ENCODE measurements around the gene HS6ST1. TPM values are rescaled to one million over a fixed set of nuclear protein-coding genes. Genes with fewer than 3 reads are reported as not detected.

HS6ST1 gene
- total and polyA plus RNA-seq, 2 donors (not counting 1 experiment from before 2014, with no cell fraction given): 7.8 to 22.7 TPM

GRCh38 chr2:128308284-128308731 is 10.4 kb downstream of the HS6ST1 start:
- 37% methylated on average over 3 of the region's 5 CpGs for WGBS (ENCODE audit: insufficient coverage)
- Mint-ChIP-seq H3K9me3 (ENCODE audit: insufficient read depth) (no peaks in the 10 kb centered on the region), H3K27me3 (no peaks in the 10 kb centered on the region), H3K4me3 (no peak overlapping the region), H3K27ac (no peak overlapping the region), H3K4me1 (peaks cover 45% of the 10 kb centered on the region)
- no peak overlapping the region for H2AFZ ChIP-seq (ENCODE audit: insufficient read depth, low read depth, low read length, poor library complexity, severe bottlenecking)
- CTCF ChIA-PET: no interaction called here
- intact Hi-C loops (cut with micrococcal nuclease): no loop called here
- H3K9me3 ChIP-seq (ENCODE audit: control extremely low read depth in 1 of 3, control insufficient read depth in 2 of 3, insufficient read depth in 1 of 3, low read length in 2 of 3): no peaks in the 10 kb centered on the region
- TF ChIP-seq CTCF (IDR thresholded peaks at IDR 0.05): no peak
- no peak for TF ChIP-seq EZH2 (IDR thresholded peaks at IDR 0.05; ENCODE audit: borderline replicate concordance, insufficient read depth, low read depth, low read length, poor library complexity, severe bottlenecking)
- H3K4me1 ChIP-seq (ENCODE audit: control insufficient read depth in 2 of 2, insufficient read depth in 2 of 2, low read length in 2 of 2): peaks cover 4 to 14% of the 10 kb centered on the region in 2 donors
- H3K9ac ChIP-seq (ENCODE audit: low read length): no peak overlapping the region
- H3K27me3 ChIP-seq (replicated peaks in 1 of 4; ENCODE audit: control extremely low read depth in 1 of 4, control insufficient read depth in 3 of 4, insufficient read depth in 4 of 4, low read length in 3 of 4): no peaks in the 10 kb centered on the region
- H3K36me3 ChIP-seq (replicated peaks in 1 of 2; ENCODE audit: control extremely low read depth in 1 of 2, control insufficient read depth in 1 of 2, extremely low read depth in 1 of 2, insufficient read depth in 2 of 2, low read length in 1 of 2): peaks cover 0 to 2% of the 10 kb centered on the region in 2 experiments
- H3K27ac ChIP-seq (ENCODE audit: low read length in 2 of 2): no peak overlapping the region
- ATAC-seq (ENCODE audit: low read depth) (no peak), DNase-seq (no peak)
- peaks cover 97% of the 10 kb centered on the region for H3K79me2 ChIP-seq (ENCODE audit: control insufficient read depth, insufficient read depth, low read length)
- no peak overlapping the region for H3K4me2 ChIP-seq (replicated peaks; ENCODE audit: low read depth, low read length, poor library complexity, severe bottlenecking)
- H3K4me3 ChIP-seq (ENCODE audit: control extremely low read depth in 1 of 5, extremely low read depth in 1 of 5, insufficient read depth in 1 of 5, low read depth in 2 of 5, low read length in 4 of 5): no peak overlapping the region
- H4K20me1 ChIP-seq (ENCODE audit: control insufficient read depth, insufficient read depth, low read length, poor library complexity, severe bottlenecking): peaks cover 100% of the 10 kb centered on the region
- POLR2A ChIA-PET: no interaction called here

GRCh38 chr2:128307595-128307994 is 11.1 kb downstream of the HS6ST1 start:
- Histone ChIP-seq H4K20me1 (ENCODE audit: control insufficient read depth, insufficient read depth, low read length, poor library complexity, severe bottlenecking) (peaks cover 100% of the 10 kb centered on the region), H3K4me2 (replicated peaks; ENCODE audit: low read depth, low read length, poor library complexity, severe bottlenecking) (no peak overlapping the region), H3K4me1 (ENCODE audit: control insufficient read depth in 2 of 2, insufficient read depth in 2 of 2, low read length in 2 of 2) (peaks cover 4 to 14% of the 10 kb centered on the region in 2 donors), H3K36me3 (replicated peaks in 1 of 2; ENCODE audit: control extremely low read depth in 1 of 2, control insufficient read depth in 1 of 2, extremely low read depth in 1 of 2, insufficient read depth in 2 of 2, low read length in 1 of 2) (peaks cover 0 to 2% of the 10 kb centered on the region in 2 experiments), H3K9me3 (ENCODE audit: control extremely low read depth in 1 of 3, control insufficient read depth in 2 of 3, insufficient read depth in 1 of 3, low read length in 2 of 3) (no peaks in the 10 kb centered on the region), H3K27ac (ENCODE audit: low read length in 2 of 2) (no peak overlapping the region), H3K4me3 (ENCODE audit: control extremely low read depth in 1 of 5, extremely low read depth in 1 of 5, insufficient read depth in 1 of 5, low read depth in 2 of 5, low read length in 4 of 5) (no peak overlapping the region), H3K79me2 (ENCODE audit: control insufficient read depth, insufficient read depth, low read length) (peaks cover 97% of the 10 kb centered on the region), H3K9ac (ENCODE audit: low read length) (no peak overlapping the region), H3K27me3 (replicated peaks in 1 of 4; ENCODE audit: control extremely low read depth in 1 of 4, control insufficient read depth in 3 of 4, insufficient read depth in 4 of 4, low read length in 3 of 4) (no peaks in the 10 kb centered on the region), H2AFZ (ENCODE audit: insufficient read depth, low read depth, low read length, poor library complexity, severe bottlenecking) (no peak overlapping the region)
- ChIA-PET POLR2A (no interaction called here), CTCF (no interaction called here)
- no peaks in the 10 kb centered on the region for H3K27me3 Mint-ChIP-seq
- peaks cover 50% of the 10 kb centered on the region for H3K4me1 Mint-ChIP-seq
- H3K9me3 Mint-ChIP-seq (ENCODE audit: insufficient read depth): no peaks in the 10 kb centered on the region
- no peak overlapping the region for H3K27ac Mint-ChIP-seq
- TF ChIP-seq EZH2 (IDR thresholded peaks at IDR 0.05; ENCODE audit: borderline replicate concordance, insufficient read depth, low read depth, low read length, poor library complexity, severe bottlenecking) (no peak), CTCF (IDR thresholded peaks at IDR 0.05) (no peak)
- ATAC-seq (ENCODE audit: low read depth) (no peak), DNase-seq (no peak)
- intact Hi-C loops (cut with micrococcal nuclease): no loop called here
- no peak overlapping the region for H3K4me3 Mint-ChIP-seq
- WGBS (ENCODE audit: insufficient coverage): 92% methylated on average over 10 of the region's 12 CpGs

Data from B cell (primary cell).